ENCODE measurements around the gene TRAK2.

GRCh38 chr2:201403880-201404279 is 47.4 kb downstream of the TRAK2 start:
- no peak for TF ChIP-seq MYC (CRISPR knock-in tag; IDR thresholded peaks at IDR 0.05; ENCODE audit: borderline replicate concordance)
- no peak for TF ChIP-seq MXI1 (IDR thresholded peaks at IDR 0.05; ENCODE audit: borderline replicate concordance, low read depth, low read length)
- TF ChIP-seq MTA3 (CRISPR knock-in tag; IDR thresholded peaks at IDR 0.05), result no peak
- no peak for TF ChIP-seq ZNF792 (CRISPR knock-in tag; IDR thresholded peaks at IDR 0.05)
- TF ChIP-seq CTCF (CRISPR knock-in tag; IDR thresholded peaks at IDR 0.05), result no peak
- no peak for TF ChIP-seq ZNF546 (CRISPR knock-in tag; conservative IDR thresholded peaks at IDR 0.05)
- TF ChIP-seq ZNF260 (CRISPR knock-in tag; IDR thresholded peaks at IDR 0.05; ENCODE audit: borderline replicate concordance, low read depth), result no peak
- no peak for TF ChIP-seq REST (IDR thresholded peaks at IDR 0.05; ENCODE audit: borderline replicate concordance in 1 of 2, low read depth in 1 of 2, low read length in 2 of 2)
- no peak for TF ChIP-seq IRF9 (CRISPR knock-in tag; IDR thresholded peaks at IDR 0.05; ENCODE audit: borderline replicate concordance)

All from HepG2 (cell line).